Neural cell (in vitro differentiated cells): Measurements from ENCODE around the gene VASN. TPM values are rescaled to one million over a fixed set of nuclear protein-coding genes. Genes with fewer than 3 reads are reported as not detected.

Experiments
- H2AFZ ChIP-seq: fragments of 200-600, 300-800 bp; sonication (generic), shearing (Covaris generic); 2 replicates; pipeline ENCODE4 v1.6.0; 2014; ENCODE audit warnings: low read depth, mild to moderate bottlenecking, antibody characterized with exemption, low read length, moderate library complexity
- H3F3A ChIP-seq: fragments of 200-600 bp; shearing (Covaris generic); 2 replicates; pipeline ENCODE4 v1.6.1; 2016; ENCODE audit warnings: mild to moderate bottlenecking, moderate library complexity, mixed read lengths, antibody characterized with exemption, low read length; ENCODE audit not compliant: insufficient read depth, poor library complexity, severe bottlenecking
- H3K27ac ChIP-seq: fragments of 200-600, 300-800 bp; sonication (generic), shearing (Covaris generic); 2 replicates; pipeline ENCODE4 v1.5.1; 2014; ENCODE audit warnings: mild to moderate bottlenecking, low read length, moderate library complexity
- H3K27me3 ChIP-seq: fragments of 300-800, 200-600 bp; sonication (generic), shearing (Covaris generic); 2 replicates; pipeline ENCODE4 v1.6.0; 2014; ENCODE audit warnings: mild to moderate bottlenecking, low read depth, low read length, moderate library complexity; ENCODE audit not compliant: insufficient read depth
- H3K36me3 ChIP-seq: fragments of 300-800, 200-600 bp; sonication (generic), shearing (Covaris generic); 2 replicates; pipeline ENCODE4 v1.5.1; 2014; ENCODE audit warnings: mild to moderate bottlenecking, antibody characterized with exemption, low read length, moderate library complexity; ENCODE audit not compliant: insufficient read depth
- H3K4me2 ChIP-seq: fragments of 300-800, 200-600 bp; sonication (generic), shearing (Covaris generic); 2 replicates; pipeline ENCODE4 v1.6.0; 2014; ENCODE audit warnings: mild to moderate bottlenecking, low read length
- H3K4me3 ChIP-seq: fragments of 300-800, 200-600 bp; sonication (generic), shearing (Covaris generic); 2 replicates; pipeline ENCODE4 v1.5.1; 2014; ENCODE audit warnings: mild to moderate bottlenecking, low read length, moderate library complexity
- H3K79me2 ChIP-seq: fragments of 200-600 bp; shearing (Covaris generic); replicated peaks from 2 replicates; pipeline ENCODE4 v1.6.0; 2014; ENCODE audit warnings: mild to moderate bottlenecking, low read length, moderate library complexity; ENCODE audit not compliant: insufficient read depth
- H3K9ac ChIP-seq: fragments of 300-800, 200-600 bp; sonication (generic), shearing (Covaris generic); 2 replicates; pipeline ENCODE4 v1.6.1; 2016; ENCODE audit warnings: mild to moderate bottlenecking, low read length, mixed read lengths
- H3K9me2 ChIP-seq: fragments of 200-600 bp; shearing (Covaris generic); 2 replicates; pipeline ENCODE4 v1.6.1; 2016; ENCODE audit warnings: mild to moderate bottlenecking, low read length, mixed read lengths; ENCODE audit not compliant: insufficient read depth
- H3K9me3 ChIP-seq: fragments of 200-600, 300-800 bp; sonication (generic), shearing (Covaris generic); 2 replicates; pipeline ENCODE4 v1.6.1; 2016; ENCODE audit warnings: mild to moderate bottlenecking, mixed run types, low read length, moderate library complexity, mixed read lengths
- H4K20me1 ChIP-seq: fragments of 200-600 bp; shearing (Covaris generic); 2 replicates; pipeline ENCODE4 v1.6.1; 2016; ENCODE audit warnings: mild to moderate bottlenecking, mixed run types; ENCODE audit not compliant: insufficient read depth
- EP300 ChIP-seq: fragments of 450-650 bp; conservative IDR thresholded peaks from 2 replicates; pipeline ENCODE4 v1.6.1; 2014; ENCODE audit warnings: antibody characterized with exemption, mild to moderate bottlenecking, moderate library complexity; ENCODE audit not compliant: poor library complexity, severe bottlenecking
- EZH2 ChIP-seq: fragments of 200-600, 300-800 bp; shearing (Covaris generic), sonication (generic); IDR thresholded peaks from 2 replicates; pipeline ENCODE4 v1.6.1; 2014; ENCODE audit warnings: antibody characterized with exemption, low read length, borderline replicate concordance, mild to moderate bottlenecking; ENCODE audit not compliant: insufficient read depth, poor library complexity, severe bottlenecking
- MXI1 ChIP-seq: fragments of 450-650 bp; conservative IDR thresholded peaks from 2 replicates; pipeline ENCODE4 v1.6.1; 2014; ENCODE audit warnings: antibody characterized with exemption, mild to moderate bottlenecking; ENCODE audit not compliant: poor library complexity, severe bottlenecking
- POLR2AphosphoS5 ChIP-seq: IDR thresholded peaks from 2 replicates; pipeline ENCODE4 v1.6.1; 2012
- RAD21 ChIP-seq: fragments of 450-650 bp; conservative IDR thresholded peaks from 2 replicates; pipeline ENCODE4 v1.6.1; 2014; ENCODE audit warnings: antibody characterized with exemption, mild to moderate bottlenecking, moderate library complexity
- SMC3 ChIP-seq: fragments of 450-650 bp; conservative IDR thresholded peaks from 2 replicates; pipeline ENCODE4 v1.6.1; 2014; ENCODE audit warnings: antibody characterized with exemption, mild to moderate bottlenecking, moderate library complexity; ENCODE audit not compliant: poor library complexity
- TAF1 ChIP-seq: IDR thresholded peaks from 2 replicates; pipeline ENCODE4 v1.6.1; 2012; ENCODE audit warnings: low read depth
- polyA plus RNA-seq: library from polyadenylated mRNA; depleted of rRNA; stranded (reverse); fragments of >200 nt; gene quantifications from 2 replicates; pipeline ENCODE4 v1.2.3, GENCODE V29; 2014
- TF ChIP-seq, protein P1 (sequence below): IDR thresholded peaks from 2 replicates; pipeline ENCODE4 v1.6.1; 2012; ENCODE audit warnings: borderline replicate concordance
- TF ChIP-seq, protein P2 (sequence below): fragments of 450-650 bp; IDR thresholded peaks from 2 replicates; pipeline ENCODE4 v1.5.1; 2014; ENCODE audit warnings: antibody characterized with exemption, mild to moderate bottlenecking, moderate library complexity; ENCODE audit not compliant: poor library complexity, severe bottlenecking

VASN gene
- polyA plus RNA-seq, 1 donor from 2014 or later: 0.57 TPM

DNA sequence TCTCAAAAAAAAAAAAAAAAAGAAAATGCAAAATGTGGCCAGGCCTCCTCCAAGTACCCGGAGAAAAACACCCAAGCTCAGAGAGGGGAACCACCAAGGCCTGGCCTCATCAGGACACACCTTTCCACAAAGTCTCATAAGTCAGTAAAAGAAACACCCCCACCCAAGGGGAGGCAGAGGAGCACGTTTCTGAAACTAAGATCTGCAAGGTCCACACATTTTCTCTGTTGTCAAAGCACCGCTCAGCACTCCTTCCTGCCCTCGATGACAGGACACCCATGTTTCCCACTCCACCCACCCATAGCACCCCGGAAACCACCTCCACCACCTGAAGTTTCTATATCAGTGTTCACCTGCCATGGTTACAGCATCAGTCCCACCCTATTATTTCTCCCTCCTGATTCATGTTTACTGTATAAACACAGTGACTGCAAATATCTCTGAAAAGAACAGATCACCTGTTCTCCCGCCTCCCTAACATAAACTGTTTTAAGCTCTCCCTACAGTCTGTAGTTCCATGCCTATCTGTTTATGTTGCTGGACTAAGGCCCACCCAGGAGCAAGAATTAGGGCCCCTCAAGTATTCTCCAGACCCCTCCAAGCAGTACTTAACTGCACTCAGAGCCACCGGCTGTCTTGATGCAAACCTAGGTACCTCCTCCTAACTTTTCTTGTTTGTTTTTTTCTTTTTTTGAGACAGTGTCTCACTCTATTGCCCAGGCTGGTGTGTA lies 42.7 kb downstream of the VASN start:
- peaks cover 11% of the 10 kb centered on the region for H3K79me2 ChIP-seq
- TF ChIP-seq SMC3: no peak
- TF ChIP-seq RAD21: no peak
- TF ChIP-seq, protein P1, sequence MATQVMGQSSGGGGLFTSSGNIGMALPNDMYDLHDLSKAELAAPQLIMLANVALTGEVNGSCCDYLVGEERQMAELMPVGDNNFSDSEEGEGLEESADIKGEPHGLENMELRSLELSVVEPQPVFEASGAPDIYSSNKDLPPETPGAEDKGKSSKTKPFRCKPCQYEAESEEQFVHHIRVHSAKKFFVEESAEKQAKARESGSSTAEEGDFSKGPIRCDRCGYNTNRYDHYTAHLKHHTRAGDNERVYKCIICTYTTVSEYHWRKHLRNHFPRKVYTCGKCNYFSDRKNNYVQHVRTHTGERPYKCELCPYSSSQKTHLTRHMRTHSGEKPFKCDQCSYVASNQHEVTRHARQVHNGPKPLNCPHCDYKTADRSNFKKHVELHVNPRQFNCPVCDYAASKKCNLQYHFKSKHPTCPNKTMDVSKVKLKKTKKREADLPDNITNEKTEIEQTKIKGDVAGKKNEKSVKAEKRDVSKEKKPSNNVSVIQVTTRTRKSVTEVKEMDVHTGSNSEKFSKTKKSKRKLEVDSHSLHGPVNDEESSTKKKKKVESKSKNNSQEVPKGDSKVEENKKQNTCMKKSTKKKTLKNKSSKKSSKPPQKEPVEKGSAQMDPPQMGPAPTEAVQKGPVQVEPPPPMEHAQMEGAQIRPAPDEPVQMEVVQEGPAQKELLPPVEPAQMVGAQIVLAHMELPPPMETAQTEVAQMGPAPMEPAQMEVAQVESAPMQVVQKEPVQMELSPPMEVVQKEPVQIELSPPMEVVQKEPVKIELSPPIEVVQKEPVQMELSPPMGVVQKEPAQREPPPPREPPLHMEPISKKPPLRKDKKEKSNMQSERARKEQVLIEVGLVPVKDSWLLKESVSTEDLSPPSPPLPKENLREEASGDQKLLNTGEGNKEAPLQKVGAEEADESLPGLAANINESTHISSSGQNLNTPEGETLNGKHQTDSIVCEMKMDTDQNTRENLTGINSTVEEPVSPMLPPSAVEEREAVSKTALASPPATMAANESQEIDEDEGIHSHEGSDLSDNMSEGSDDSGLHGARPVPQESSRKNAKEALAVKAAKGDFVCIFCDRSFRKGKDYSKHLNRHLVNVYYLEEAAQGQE: no peak
- no peak for TF ChIP-seq EZH2
- TF ChIP-seq TAF1: no peak
- TF ChIP-seq, protein P2, sequence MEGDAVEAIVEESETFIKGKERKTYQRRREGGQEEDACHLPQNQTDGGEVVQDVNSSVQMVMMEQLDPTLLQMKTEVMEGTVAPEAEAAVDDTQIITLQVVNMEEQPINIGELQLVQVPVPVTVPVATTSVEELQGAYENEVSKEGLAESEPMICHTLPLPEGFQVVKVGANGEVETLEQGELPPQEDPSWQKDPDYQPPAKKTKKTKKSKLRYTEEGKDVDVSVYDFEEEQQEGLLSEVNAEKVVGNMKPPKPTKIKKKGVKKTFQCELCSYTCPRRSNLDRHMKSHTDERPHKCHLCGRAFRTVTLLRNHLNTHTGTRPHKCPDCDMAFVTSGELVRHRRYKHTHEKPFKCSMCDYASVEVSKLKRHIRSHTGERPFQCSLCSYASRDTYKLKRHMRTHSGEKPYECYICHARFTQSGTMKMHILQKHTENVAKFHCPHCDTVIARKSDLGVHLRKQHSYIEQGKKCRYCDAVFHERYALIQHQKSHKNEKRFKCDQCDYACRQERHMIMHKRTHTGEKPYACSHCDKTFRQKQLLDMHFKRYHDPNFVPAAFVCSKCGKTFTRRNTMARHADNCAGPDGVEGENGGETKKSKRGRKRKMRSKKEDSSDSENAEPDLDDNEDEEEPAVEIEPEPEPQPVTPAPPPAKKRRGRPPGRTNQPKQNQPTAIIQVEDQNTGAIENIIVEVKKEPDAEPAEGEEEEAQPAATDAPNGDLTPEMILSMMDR: no peak
- TF ChIP-seq POLR2AphosphoS5: no peak
- no peak for TF ChIP-seq EP300
- TF ChIP-seq MXI1: no peak
- H3K9ac ChIP-seq: no peak overlapping the region
- no peaks in the 10 kb centered on the region for H3F3A ChIP-seq
- H3K4me3 ChIP-seq: peak overlapping the region; percentile 96
- no peak overlapping the region for H3K27ac ChIP-seq
- no peak overlapping the region for H3K4me2 ChIP-seq
- no peaks in the 10 kb centered on the region for H3K36me3 ChIP-seq
- no peaks in the 10 kb centered on the region for H3K9me2 ChIP-seq
- no peak overlapping the region for H2AFZ ChIP-seq
- H4K20me1 ChIP-seq: no peaks in the 10 kb centered on the region
- H3K27me3 ChIP-seq: no peaks in the 10 kb centered on the region
- H3K9me3 ChIP-seq: no peaks in the 10 kb centered on the region

DNA sequence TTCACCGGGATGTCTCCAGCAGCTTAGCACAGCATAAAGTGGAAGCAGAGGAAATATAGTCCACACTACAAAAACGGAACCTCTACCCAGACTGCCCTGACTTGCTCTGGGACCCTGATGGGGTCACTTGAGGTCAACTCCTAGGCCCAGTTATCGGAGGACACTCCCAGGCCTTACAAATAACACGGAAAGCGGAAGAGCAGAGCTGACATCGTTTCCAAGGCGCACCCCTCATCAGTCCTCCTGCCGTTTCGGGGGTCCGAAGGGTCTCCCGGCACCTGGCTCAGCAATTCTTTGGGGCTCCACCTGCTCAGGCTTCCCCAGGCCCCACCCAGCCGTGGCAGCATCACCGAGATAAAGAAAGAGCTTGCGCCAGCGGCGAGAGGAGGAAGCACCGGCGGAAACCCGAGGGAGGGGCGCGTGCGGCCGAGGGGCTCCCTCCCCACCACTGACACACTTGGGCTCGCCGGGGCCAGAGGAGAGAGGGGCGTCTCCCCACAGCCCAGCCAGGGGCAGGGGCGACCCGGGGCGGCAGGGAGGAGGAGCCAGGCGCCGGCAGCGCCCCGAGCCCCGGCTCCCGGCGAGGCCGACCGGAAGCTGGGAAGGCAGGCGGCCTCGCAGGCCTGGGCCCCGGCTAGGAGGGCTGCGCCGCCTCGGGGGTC lies 44.0 kb downstream of the VASN start:
- Histone ChIP-seq H3K36me3 (no peaks in the 10 kb centered on the region), H3K27me3 (no peaks in the 10 kb centered on the region), H3K9me3 (no peaks in the 10 kb centered on the region), H4K20me1 (no peaks in the 10 kb centered on the region), H3K27ac (peak overlapping the region; percentile 17), H3K4me3 (peak overlapping the region; percentile 96), H3K4me2 (peak overlapping the region; percentile 71), H3F3A (no peaks in the 10 kb centered on the region), H3K9me2 (no peaks in the 10 kb centered on the region), H2AFZ (peak overlapping the region; percentile 40), H3K79me2 (peaks cover 11% of the 10 kb centered on the region), H3K9ac (peak overlapping the region; percentile 76)
- no peak for TF ChIP-seq EZH2
- peak; percentile 28 for TF ChIP-seq POLR2AphosphoS5
